T-helper 1 cell treated with Interleukin-12 subunit alpha and Interleukin-12 subunit beta and Interleukin-4 antibody, amounts not matched to agents 30 ng/mL and 1 ng/mL, for 36 hours (primary cell): Measurements from ENCODE around the gene FBN1. TPM values are rescaled to one million over a fixed set of nuclear protein-coding genes. Genes with fewer than 3 reads are reported as not detected.

Experiments
- intact Hi-C: fragments of 100-400 bp; cut with micrococcal nuclease; formaldehyde crosslinking; loops from one replicate; pipeline ENCODE4 v1.15.1; 2024
- total RNA-seq: library from RNA; stranded (reverse); gene quantifications from 2 replicates; pipeline ENCODE4 v1.2.3, GENCODE V29; 2022

FBN1 gene
- total RNA-seq, 1 donor from 2014 or later, result 1.1 TPM

- intact Hi-C loops, result no loop called here
Measured at GRCh38 chr15:48624700-48625099, 20.8 kb downstream of the FBN1 start.

GRCh38 chr15:48623456-48623855, 22.1 kb downstream of the FBN1 start:
- intact Hi-C loops, result no loop called here

- intact Hi-C loops, result no loop called here
Measured at GRCh38 chr15:48622237-48622636, 23.3 kb downstream of the FBN1 start.

GRCh38 chr15:48619446-48619845, 26.1 kb downstream of the FBN1 start:
- intact Hi-C loops, result no loop called here

- intact Hi-C loops, result no loop called here
Measured at GRCh38 chr15:48617619-48618018, 27.9 kb downstream of the FBN1 start.

GRCh38 chr15:48616216-48616615, 29.3 kb downstream of the FBN1 start:
- intact Hi-C loops, result no loop called here

GRCh38 chr15:48614051-48614450, 31.5 kb downstream of the FBN1 start:
- intact Hi-C loops, result no loop called here

- intact Hi-C loops, result no loop called here
Measured at GRCh38 chr15:48609486-48609885, 36.0 kb downstream of the FBN1 start.

- intact Hi-C loops, result no loop called here
Measured at GRCh38 chr15:48607846-48608245, 37.7 kb downstream of the FBN1 start.

- intact Hi-C loops, result no loop called here
Measured at GRCh38 chr15:48604567-48604966, 40.9 kb downstream of the FBN1 start.

- intact Hi-C loops, result no loop called here
Measured at GRCh38 chr15:48603922-48604321, 41.6 kb downstream of the FBN1 start.

GRCh38 chr15:48603123-48603500, 42.4 kb downstream of the FBN1 start:
- intact Hi-C loops, result no loop called here

- intact Hi-C loops, result no loop called here
Measured at GRCh38 chr15:48602358-48603122, 43.0 kb downstream of the FBN1 start.

- intact Hi-C loops, result no loop called here
Measured at GRCh38 chr15:48601095-48601494, 44.4 kb downstream of the FBN1 start.

- intact Hi-C loops, result no loop called here
Measured at GRCh38 chr15:48596841-48597240, 48.7 kb downstream of the FBN1 start.

- intact Hi-C loops, result no loop called here
Measured at GRCh38 chr15:48596415-48596814, 49.1 kb downstream of the FBN1 start.

- intact Hi-C loops, result no loop called here
Measured at GRCh38 chr15:48595981-48596380, 49.5 kb downstream of the FBN1 start.

- intact Hi-C loops, result no loop called here
Measured at GRCh38 chr15:48592933-48593332, 52.6 kb downstream of the FBN1 start.

GRCh38 chr15:48592221-48592731, 53.2 kb downstream of the FBN1 start:
- intact Hi-C loops, result no loop called here

- intact Hi-C loops, result no loop called here
Measured at GRCh38 chr15:48590723-48591122, 54.8 kb downstream of the FBN1 start.

GRCh38 chr15:48584812-48585563, 60.5 kb downstream of the FBN1 start:
- intact Hi-C loops, result no loop called here

- intact Hi-C loops, result no loop called here
Measured at GRCh38 chr15:48584090-48584811, 61.3 kb downstream of the FBN1 start.
